ENCODE results near the gene EYS. TPM values are rescaled to one million over a fixed set of nuclear protein-coding genes. Genes with fewer than 3 reads are reported as not detected.

The EYS gene
- total and polyA plus RNA-seq, 8 donors: 0.55 to 0.58 TPM; not detected in 6

- Histone ChIP-seq H3K27ac (no peak overlapping the region), H3K27me3 (no peaks in the 10 kb centered on the region), H3K4me1 (no peaks in the 10 kb centered on the region), H3K9me3 (no peaks in the 10 kb centered on the region), H3K36me3 (no peaks in the 10 kb centered on the region), H3K4me3 (no peak overlapping the region)
- intact Hi-C loops (cut with DNase I; ENCODE audit: low total_unique reads): no loop called here
- TF ChIP-seq POLR2AphosphoS5 (IDR thresholded peaks at IDR 0.05): no peak
- no peak for TF ChIP-seq EP300 (IDR thresholded peaks at IDR 0.05)
- no peak for TF ChIP-seq POLR2A (IDR thresholded peaks at IDR 0.05)
- TF ChIP-seq, protein P1, sequence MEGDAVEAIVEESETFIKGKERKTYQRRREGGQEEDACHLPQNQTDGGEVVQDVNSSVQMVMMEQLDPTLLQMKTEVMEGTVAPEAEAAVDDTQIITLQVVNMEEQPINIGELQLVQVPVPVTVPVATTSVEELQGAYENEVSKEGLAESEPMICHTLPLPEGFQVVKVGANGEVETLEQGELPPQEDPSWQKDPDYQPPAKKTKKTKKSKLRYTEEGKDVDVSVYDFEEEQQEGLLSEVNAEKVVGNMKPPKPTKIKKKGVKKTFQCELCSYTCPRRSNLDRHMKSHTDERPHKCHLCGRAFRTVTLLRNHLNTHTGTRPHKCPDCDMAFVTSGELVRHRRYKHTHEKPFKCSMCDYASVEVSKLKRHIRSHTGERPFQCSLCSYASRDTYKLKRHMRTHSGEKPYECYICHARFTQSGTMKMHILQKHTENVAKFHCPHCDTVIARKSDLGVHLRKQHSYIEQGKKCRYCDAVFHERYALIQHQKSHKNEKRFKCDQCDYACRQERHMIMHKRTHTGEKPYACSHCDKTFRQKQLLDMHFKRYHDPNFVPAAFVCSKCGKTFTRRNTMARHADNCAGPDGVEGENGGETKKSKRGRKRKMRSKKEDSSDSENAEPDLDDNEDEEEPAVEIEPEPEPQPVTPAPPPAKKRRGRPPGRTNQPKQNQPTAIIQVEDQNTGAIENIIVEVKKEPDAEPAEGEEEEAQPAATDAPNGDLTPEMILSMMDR (IDR thresholded peaks at IDR 0.05): no peak
- peak in 1 of 2 donors; percentile 19 for DNase-seq
Observed at GRCh38 chr6:63724721-63725120, 1982.3 kb downstream of the EYS start.

- 82 to 94% (median 86%) methylated on average over 1 of the region's 1 CpG for WGBS, 5 donors
- TF ChIP-seq EP300 (IDR thresholded peaks at IDR 0.05) (no peak), POLR2A (IDR thresholded peaks at IDR 0.05) (no peak)
- Histone ChIP-seq H3K9me3 (no peaks in the 10 kb centered on the region), H3K4me3 (no peak overlapping the region), H3K27me3 (no peaks in the 10 kb centered on the region), H3K4me1 (no peaks in the 10 kb centered on the region), H3K36me3 (peaks cover 0 to 5% (median 0%) of the 10 kb centered on the region in 4 donors), H3K27ac (no peak overlapping the region)
- intact Hi-C loops (cut with DNase I; ENCODE audit: low total_unique reads): no loop called here
- DNase-seq: no peak
Observed at GRCh38 chr6:63721181-63721580, 1985.8 kb downstream of the EYS start.

DNA sequence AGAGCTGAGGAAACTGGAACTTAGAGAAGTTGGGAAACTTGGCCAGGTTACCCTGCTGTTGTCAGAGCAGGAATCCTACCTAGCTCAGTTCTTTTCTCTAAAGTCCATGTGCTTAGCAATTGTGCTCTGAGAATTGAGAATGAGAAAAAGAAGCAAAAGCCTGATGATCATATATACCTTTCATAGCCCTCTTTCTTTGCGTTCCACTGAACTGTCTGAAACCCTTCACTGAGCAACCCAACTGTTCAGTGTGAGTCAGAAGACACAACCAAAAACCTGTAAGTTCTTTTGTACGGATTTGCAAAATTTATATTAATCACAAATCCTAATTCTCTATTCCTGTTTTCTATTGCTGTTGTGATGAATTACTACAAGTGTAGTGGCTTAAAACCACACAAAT is 1990.9 kb downstream of the EYS start:
- Histone ChIP-seq H3K4me1 (no peaks in the 10 kb centered on the region), H3K36me3 (peaks cover 17 to 32% (median 29%) of the 10 kb centered on the region in 4 donors), H3K4me3 (no peak overlapping the region), H3K27me3 (no peaks in the 10 kb centered on the region), H3K27ac (no peak overlapping the region), H3K9me3 (no peaks in the 10 kb centered on the region)
- no peak for TF ChIP-seq POLR2A (IDR thresholded peaks at IDR 0.05)
- TF ChIP-seq EP300 (IDR thresholded peaks at IDR 0.05): no peak
- TF ChIP-seq, protein P1 (IDR thresholded peaks at IDR 0.05): no peak
- TF ChIP-seq POLR2AphosphoS5 (IDR thresholded peaks at IDR 0.05): no peak
- no peak for DNase-seq
- WGBS, 5 donors: 95 to 98% (median 96%) methylated on average over 2 of the region's 2 CpGs
- intact Hi-C loops (cut with DNase I; ENCODE audit: low total_unique reads): no loop called here

DNA sequence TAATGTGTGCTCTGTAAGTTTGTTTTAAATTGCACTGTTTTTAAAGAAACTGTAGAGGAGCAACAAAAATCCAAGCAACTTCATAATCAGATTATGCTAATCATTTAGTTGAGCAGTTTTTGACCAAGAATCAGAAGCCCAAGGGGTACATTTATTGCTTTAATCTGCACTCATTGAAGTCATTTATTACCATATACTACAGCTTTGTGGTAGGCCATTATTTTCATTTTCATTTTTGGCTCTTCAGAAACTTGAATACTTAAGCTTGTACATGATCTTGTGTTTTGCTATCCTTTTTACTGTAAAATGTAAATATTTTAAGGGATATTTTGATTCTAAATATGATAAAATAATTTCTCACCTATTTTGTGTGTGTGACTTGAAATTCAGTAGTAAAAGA is 1992.9 kb downstream of the EYS start:
- no peak overlapping the region for H3K27ac ChIP-seq
- H3K36me3 ChIP-seq: peaks cover 23 to 53% (median 50%) of the 10 kb centered on the region in 4 donors
- intact Hi-C loops (cut with DNase I; ENCODE audit: low total_unique reads): no loop called here
- DNase-seq: no peak
- no peaks in the 10 kb centered on the region for H3K27me3 ChIP-seq
- no peaks in the 10 kb centered on the region for H3K9me3 ChIP-seq
- H3K4me3 ChIP-seq: no peak overlapping the region
- H3K4me1 ChIP-seq: no peaks in the 10 kb centered on the region
- TF ChIP-seq POLR2AphosphoS5 (IDR thresholded peaks at IDR 0.05): no peak
- no peak for TF ChIP-seq EP300 (IDR thresholded peaks at IDR 0.05)
- TF ChIP-seq, protein P1 (IDR thresholded peaks at IDR 0.05): no peak
- TF ChIP-seq POLR2A (IDR thresholded peaks at IDR 0.05): no peak

- intact Hi-C loops (cut with DNase I; ENCODE audit: low total_unique reads): no loop called here
- no peaks in the 10 kb centered on the region for H3K4me1 ChIP-seq
- no peak overlapping the region for H3K4me3 ChIP-seq
- no peak for DNase-seq
- no peak for TF ChIP-seq EP300 (IDR thresholded peaks at IDR 0.05)
- no peak for TF ChIP-seq POLR2A (IDR thresholded peaks at IDR 0.05)
- no peak for TF ChIP-seq POLR2AphosphoS5 (IDR thresholded peaks at IDR 0.05)
- TF ChIP-seq, protein P1 (IDR thresholded peaks at IDR 0.05): no peak
- H3K27me3 ChIP-seq: no peaks in the 10 kb centered on the region
- no peaks in the 10 kb centered on the region for H3K9me3 ChIP-seq
- 82 to 88% (median 84%) methylated on average over 6 of the region's 6 CpGs for WGBS, 5 donors
- H3K36me3 ChIP-seq: peaks cover 23 to 60% (median 55%) of the 10 kb centered on the region in 4 donors
- no peak overlapping the region for H3K27ac ChIP-seq
Observed at GRCh38 chr6:63713332-63713731, 1993.7 kb downstream of the EYS start.

All from stomach (tissue), 9 donors.